ENCODE data around the gene ABCC12. TPM values are rescaled to one million over a fixed set of nuclear protein-coding genes. Genes with fewer than 3 reads are reported as not detected.

The ABCC12 gene
- polyA plus RNA-seq, 1 donor, result 0.13 TPM

- no peak for DNase-seq
These were observed 24.4 kb downstream of the ABCC12 start for GRCh38 chr16:48131201-48131935.

DNA sequence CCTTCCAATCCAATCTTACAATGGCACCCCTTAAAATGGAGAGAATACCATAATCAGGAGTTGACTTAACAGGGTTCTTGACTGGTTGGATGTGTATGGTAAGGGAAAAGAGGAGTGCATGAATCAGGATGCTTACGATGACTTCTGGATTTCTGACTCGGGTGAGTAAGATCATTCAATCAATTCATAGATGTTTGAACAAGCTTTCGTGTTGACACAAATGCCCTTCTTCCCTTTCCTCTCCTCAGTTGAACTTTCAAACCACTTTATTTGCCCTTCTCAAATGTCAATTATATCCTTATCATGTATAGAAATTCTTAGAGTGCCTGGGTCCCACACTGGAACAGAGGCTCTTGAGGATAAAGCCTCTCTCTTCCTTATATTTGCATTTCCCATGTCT is 25.9 kb downstream of the ABCC12 start:
- DNase-seq, result no peak

- DNase-seq, result no peak
These were observed 27.0 kb downstream of the ABCC12 start for GRCh38 chr16:48128769-48129168.

DNA sequence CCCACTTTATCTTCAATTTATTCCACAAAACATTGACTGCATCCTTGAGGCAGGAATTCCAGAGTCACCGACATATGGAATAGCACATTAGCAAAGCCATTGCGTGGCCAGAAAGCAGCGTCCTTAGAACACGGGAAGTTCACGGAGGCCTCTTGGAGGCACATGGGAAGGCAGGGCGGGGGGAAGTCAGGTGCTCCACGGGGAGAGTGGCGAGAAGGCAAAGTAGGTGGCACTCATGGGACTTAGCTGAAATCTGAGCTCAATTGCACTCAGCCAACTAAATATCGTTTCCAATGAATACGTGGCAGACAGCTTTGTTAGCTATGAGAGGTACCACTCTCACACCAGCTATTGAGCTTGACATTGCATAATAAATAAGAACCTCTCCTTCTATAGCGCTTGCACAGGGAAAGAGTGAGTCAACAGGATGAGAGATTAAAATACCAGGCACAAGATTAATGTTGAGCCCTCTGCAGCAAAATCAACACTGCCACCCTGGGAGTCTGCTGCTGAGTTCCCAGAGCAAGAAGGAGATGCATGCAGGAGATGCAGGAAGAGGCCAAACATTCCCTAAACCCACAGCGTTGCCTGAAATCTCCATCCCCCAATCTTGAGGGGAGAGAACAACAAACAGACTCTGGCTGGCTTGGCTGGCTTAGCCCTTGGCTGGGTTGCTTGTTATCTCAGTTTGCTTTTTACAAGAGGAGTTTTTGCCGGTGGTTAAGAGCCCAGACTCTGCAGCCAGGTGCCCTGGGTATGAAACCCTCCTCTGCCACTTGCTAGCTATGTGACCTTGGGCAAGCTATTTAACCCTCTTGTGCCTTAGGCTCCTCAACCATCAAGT is 28.8 kb downstream of the ABCC12 start:
- DNase-seq, result no peak

DNA sequence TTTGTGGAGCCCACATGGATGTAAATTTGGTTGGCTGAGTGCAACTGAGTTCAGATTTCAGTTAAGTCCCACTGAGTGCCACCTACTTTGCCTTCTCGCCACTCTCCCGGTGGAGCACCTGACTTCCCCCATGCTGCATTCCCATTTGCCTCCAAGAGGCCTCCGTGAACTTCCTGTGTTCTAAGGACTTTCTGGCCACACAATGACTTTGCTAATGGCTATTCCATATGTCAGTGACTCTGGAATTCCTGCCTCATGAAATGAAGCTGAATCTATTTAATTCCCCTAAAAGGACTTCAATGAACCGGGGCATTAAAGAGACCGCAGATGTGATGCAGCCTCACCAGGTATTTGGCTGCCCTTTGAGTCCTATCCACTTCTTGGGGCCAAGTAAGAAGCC is 29.9 kb downstream of the ABCC12 start:
- DNase-seq, result no peak

- DNase-seq, result no peak
These were observed 31.5 kb downstream of the ABCC12 start for GRCh38 chr16:48124266-48124665.

GRCh38 chr16:48123104-48123788 is 32.5 kb downstream of the ABCC12 start:
- no peak for DNase-seq

DNA sequence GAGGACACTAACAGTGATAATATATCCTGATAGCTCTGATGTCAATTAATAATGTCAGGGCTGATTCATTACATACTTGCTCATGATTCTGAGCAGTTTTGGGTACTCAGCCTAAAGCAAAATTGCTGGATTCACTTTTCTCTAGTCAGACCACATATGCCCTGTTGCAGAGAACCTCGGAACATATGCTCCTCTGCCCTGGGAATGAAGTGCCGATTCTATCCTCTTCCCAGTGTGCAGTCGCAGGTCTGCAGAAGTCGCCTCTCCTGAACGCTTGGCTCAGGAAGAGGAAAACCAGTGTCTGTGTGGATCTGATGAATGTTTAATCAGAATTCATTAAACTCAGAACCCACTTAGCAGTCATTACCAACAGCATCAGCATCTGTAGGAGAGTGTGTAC is 34.5 kb downstream of the ABCC12 start:
- no peak for DNase-seq

DNA sequence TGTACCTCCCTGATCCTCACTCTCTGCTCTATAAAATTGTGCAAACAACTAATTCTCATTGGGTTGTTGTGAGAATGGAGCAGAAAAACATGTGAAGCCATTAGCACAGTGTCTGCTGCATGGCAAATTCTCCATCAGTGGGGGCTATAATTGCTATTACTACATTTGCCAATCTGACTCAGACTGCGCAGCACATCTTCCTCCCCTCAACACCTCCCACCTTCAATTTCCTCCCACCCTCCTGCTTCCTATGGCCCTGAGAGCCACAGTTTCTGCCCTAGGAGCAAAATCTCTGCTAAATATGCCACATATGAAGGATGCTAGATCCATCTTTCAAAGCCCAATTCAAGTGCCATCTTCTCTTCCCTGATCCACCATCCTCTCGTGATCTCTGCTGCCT is 37.0 kb downstream of the ABCC12 start:
- DNase-seq, result no peak

GRCh38 chr16:48117217-48118105 is 38.3 kb downstream of the ABCC12 start:
- DNase-seq, result peak; percentile 45

- DNase-seq, result no peak
These were observed 40.5 kb downstream of the ABCC12 start for GRCh38 chr16:48115299-48115698.

DNA sequence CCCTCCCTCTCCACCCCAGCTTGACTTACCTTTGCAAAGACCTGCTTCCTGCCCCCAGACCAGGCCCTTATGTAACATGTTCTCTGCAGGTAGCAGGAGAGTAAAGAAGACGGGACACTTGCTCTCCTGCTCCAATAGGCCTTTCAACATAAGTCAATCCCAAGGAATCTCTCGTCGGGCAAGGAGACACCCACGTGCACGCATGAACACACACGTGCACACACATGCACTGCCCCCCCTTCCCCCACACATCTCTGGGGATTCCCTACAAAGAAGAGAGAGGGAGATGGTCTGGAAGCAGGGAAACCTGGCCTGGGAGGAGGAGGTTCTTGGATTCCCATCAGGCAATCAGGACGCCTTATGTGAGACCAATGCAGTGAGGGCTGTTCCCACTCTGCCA is 41.4 kb downstream of the ABCC12 start:
- no peak for DNase-seq

DNA sequence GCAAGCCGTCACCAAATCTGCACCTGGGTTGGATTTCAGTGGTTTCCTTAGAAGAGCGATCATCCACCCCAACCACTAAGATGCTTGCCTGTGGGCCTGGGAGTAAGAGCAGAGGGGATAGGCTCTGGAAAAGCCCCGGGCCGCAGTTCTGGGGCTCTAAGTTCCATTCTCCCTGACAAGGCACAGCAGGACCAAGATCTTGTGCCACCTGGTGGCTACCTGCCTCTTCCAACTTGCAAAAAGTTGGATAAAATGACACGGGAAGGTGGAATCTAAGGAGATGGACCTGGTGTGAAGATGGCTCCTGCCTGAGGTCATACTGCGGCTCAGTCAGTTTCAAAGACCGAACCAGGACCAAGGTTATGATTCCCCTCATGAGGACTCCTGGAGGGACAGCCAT is 42.3 kb downstream of the ABCC12 start:
- DNase-seq, result no peak

- DNase-seq, result no peak
These were observed 42.8 kb downstream of the ABCC12 start for GRCh38 chr16:48113001-48113400.

DNA sequence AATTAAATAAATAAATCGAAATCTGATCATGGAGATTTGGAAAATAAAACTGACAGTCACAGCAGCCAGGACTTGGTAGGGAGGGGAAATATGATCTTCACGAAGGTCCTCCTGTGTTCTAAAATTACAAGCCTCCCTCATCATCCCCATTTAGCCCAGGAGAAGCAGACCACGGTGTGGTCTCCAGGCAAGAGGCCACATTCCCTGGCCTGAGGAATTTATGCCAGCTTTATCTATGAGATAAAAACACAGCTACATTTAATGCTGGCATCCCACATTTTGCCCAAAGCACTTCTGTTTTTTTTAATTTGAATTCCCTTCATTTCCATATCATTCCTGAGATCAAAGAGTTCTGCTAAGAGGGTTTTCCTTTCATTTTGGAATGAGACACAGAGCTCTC is 43.2 kb downstream of the ABCC12 start:
- DNase-seq, result peak; percentile 24

GRCh38 chr16:48110982-48111381 is 44.8 kb downstream of the ABCC12 start:
- no peak for DNase-seq

- no peak for DNase-seq
These were observed 45.8 kb downstream of the ABCC12 start for GRCh38 chr16:48110000-48110399.

GRCh38 chr16:48109475-48109874 is 46.3 kb downstream of the ABCC12 start:
- no peak for DNase-seq

DNA sequence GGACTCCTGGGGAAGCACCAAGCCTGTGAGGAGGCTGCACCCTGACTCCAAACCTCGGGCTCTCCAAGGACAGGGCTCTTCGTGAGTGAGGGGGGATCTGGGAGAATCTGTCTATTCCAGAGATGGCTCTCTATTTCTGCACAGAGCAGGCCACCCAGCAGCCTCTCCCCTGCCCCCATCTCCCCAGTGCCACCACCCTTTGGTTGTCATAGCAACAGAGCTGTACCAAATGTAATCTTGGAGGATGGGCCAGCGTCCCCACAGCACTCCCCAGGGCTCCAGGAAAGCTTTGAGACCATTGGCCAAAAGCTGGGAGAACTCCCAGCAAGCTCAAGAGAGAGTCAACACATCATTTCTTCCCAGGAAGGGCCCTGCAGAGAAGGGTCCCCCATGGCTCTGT is 49.3 kb downstream of the ABCC12 start:
- DNase-seq, result no peak
